ENCODE data around the gene GLOD5.

Gene GLOD5

DNA sequence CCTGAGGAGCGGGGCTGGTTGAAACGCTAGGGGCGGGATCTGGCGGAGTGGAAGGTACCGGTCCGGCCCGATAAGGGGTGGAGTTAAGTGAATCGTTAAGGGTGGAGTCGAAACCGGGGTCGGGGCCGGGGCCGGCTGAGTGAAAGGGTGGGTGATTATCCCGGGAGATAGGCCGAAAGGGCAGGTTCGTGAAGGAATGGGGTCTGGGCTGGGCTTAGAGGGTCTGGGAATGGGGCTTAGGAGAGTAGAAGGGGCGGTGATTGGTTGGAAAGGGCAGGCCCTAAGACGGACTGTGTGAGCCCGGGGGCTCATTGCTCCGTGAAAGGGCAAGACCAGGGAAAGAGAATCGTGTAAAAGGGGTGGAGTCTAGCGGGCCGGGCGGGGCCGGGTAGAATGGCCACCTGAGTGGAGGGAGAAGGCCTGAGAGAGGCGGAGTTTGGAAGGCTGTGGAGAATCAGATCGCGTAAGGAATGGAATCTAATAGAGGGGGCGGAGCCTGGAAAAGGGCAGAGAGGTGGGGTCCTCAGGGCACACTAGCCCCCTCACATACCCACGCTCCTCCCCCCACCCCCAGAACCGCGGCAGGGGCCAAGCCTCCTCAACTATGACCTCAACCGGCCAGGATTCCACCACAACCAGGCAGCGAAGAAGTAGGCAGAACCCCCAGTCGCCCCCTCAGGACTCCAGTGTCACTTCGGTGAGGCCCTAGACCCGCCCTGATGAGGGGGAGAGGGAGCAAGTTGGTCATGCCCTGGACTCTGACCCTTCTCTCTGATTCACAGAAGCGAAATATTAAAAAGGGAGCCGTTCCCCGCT, 40.8 kb downstream of the GLOD5 start:
- intact Hi-C loops (cut with DNase I; ENCODE audit: low total_unique reads) = loop anchor here (5.0 kb wide), 1 partner anchor 65 kb away; no protein-coding TSS in a partner anchor
- Histone ChIP-seq H3K27me3 (no peaks in the 10 kb centered on the region), H3K4me3 (peak overlapping the region; percentile 58 to 62), H3K9me3 (no peaks in the 10 kb centered on the region), H3K27ac (peak overlapping the region; percentile 93 to 95), H3K36me3 (peaks cover 0 to 12% (median 0%) of the 10 kb centered on the region in 3 donors), H3K4me1 (peaks cover 0 to 8% (median 0%) of the 10 kb centered on the region in 4 donors)
- TF ChIP-seq, protein P1, sequence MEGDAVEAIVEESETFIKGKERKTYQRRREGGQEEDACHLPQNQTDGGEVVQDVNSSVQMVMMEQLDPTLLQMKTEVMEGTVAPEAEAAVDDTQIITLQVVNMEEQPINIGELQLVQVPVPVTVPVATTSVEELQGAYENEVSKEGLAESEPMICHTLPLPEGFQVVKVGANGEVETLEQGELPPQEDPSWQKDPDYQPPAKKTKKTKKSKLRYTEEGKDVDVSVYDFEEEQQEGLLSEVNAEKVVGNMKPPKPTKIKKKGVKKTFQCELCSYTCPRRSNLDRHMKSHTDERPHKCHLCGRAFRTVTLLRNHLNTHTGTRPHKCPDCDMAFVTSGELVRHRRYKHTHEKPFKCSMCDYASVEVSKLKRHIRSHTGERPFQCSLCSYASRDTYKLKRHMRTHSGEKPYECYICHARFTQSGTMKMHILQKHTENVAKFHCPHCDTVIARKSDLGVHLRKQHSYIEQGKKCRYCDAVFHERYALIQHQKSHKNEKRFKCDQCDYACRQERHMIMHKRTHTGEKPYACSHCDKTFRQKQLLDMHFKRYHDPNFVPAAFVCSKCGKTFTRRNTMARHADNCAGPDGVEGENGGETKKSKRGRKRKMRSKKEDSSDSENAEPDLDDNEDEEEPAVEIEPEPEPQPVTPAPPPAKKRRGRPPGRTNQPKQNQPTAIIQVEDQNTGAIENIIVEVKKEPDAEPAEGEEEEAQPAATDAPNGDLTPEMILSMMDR (IDR thresholded peaks at IDR 0.05) = peak in 1 of 2 experiments; percentile 11
- peak; percentile 88 to 94 for DNase-seq

DNA sequence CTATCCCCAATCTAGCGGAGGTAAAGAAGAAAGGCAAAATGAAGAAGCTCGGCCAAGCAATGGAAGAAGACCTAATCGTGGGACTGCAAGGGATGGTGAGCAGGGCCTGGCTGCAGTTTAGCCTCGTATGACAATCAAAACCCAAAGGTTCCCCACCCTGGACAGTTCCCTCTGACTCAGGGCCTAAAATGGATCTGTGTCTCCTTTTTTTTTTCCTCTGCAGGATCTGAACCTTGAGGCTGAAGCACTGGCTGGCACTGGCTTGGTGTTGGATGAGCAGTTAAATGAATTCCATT, 41.3 kb downstream of the GLOD5 start:
- Histone ChIP-seq H3K4me3 (peak overlapping the region; percentile 58 to 62), H3K9me3 (no peaks in the 10 kb centered on the region), H3K36me3 (peaks cover 0 to 16% (median 0%) of the 10 kb centered on the region in 3 donors), H3K27me3 (no peaks in the 10 kb centered on the region), H3K4me1 (peaks cover 0 to 8% (median 0%) of the 10 kb centered on the region in 4 donors), H3K27ac (peak overlapping the region; percentile 93 to 95)
- intact Hi-C loops (cut with DNase I; ENCODE audit: low total_unique reads) = loop anchor here (5.0 kb wide), 1 partner anchor 66 kb away; no protein-coding TSS in a partner anchor
- DNase-seq = no peak
- TF ChIP-seq, protein P1 (IDR thresholded peaks at IDR 0.05) = no peak

DNA sequence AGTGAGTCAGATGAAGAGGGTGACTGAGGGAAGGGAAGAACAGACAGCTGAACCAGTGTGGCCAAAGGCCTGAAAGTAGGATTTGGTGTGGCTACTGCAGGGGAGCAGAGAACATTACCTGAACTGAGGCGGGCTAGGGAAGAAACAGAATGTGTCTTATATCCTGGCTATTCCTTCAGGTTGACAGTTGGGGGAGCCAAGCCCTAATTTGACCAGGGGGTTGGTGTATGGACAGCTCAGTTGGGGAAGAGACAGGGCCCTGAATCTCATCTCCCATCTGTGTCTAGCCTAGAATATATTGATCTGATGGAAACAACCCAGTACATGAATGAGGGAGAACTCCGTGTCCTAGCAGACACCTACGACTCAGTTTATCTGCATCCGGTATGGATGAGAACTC, 44.5 kb downstream of the GLOD5 start:
- Histone ChIP-seq H3K27me3 (no peaks in the 10 kb centered on the region), H3K9me3 (no peaks in the 10 kb centered on the region), H3K4me1 (peaks cover 0 to 8% (median 0%) of the 10 kb centered on the region in 4 donors), H3K36me3 (peaks cover 0 to 27% (median 4%) of the 10 kb centered on the region in 3 donors), H3K4me3 (no peak overlapping the region), H3K27ac (no peak overlapping the region)
- no peak for DNase-seq
- TF ChIP-seq, protein P1 (IDR thresholded peaks at IDR 0.05) = no peak
- intact Hi-C loops (cut with DNase I; ENCODE audit: low total_unique reads) = no loop called here

DNA sequence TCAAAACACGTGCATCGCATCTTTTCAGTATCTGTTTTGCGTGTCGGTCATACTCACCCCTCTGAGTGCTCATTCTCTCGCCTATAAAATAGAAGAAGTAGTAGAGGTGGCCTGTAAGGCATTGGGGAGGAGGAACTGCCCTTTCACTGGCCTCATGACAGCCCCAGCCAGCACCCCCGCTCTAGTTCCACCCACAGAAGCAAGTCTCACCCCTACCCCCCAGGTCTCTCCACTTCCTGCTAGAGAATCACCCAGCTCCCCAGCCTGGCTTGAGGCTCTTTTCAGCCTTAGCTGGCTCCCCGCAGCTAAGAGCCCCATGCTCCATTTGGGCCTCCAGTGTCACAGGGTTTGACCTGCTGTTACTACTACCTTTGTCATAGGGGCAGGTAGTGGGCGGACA, 52.1 kb downstream of the GLOD5 start:
- no peaks in the 10 kb centered on the region for H3K4me1 ChIP-seq
- H3K9me3 ChIP-seq = no peaks in the 10 kb centered on the region
- no peak overlapping the region for H3K27ac ChIP-seq
- intact Hi-C loops (cut with DNase I; ENCODE audit: low total_unique reads) = no loop called here
- no peak for DNase-seq
- H3K27me3 ChIP-seq = no peaks in the 10 kb centered on the region
- TF ChIP-seq, protein P1 (IDR thresholded peaks at IDR 0.05) = no peak
- H3K36me3 ChIP-seq = peaks cover 17 to 55% (median 50%) of the 10 kb centered on the region in 3 donors
- no peak overlapping the region for H3K4me3 ChIP-seq

DNA sequence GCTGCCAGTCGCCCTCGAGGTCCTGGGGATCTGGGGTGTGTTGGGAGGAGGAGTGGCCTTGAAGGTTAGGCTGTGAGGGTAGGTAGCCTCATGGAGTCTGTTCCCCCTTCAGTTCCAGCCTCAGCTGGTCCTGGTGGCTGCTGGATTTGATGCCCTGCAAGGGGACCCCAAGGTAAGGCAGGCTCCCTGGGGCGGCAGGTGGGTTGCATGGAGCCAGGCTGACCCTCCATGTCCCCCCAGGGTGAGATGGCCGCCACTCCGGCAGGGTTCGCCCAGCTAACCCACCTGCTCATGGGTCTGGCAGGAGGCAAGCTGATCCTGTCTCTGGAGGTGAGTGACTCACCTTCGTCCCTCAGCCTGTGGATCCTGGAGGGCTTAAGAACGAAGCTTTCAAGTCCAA, 53.2 kb downstream of the GLOD5 start:
- intact Hi-C loops (cut with DNase I; ENCODE audit: low total_unique reads) = no loop called here
- TF ChIP-seq, protein P1 (IDR thresholded peaks at IDR 0.05) = no peak
- no peak overlapping the region for H3K4me3 ChIP-seq
- H3K27me3 ChIP-seq = no peaks in the 10 kb centered on the region
- peaks cover 17 to 60% (median 50%) of the 10 kb centered on the region in 3 donors for H3K36me3 ChIP-seq
- H3K27ac ChIP-seq = no peak overlapping the region
- H3K4me1 ChIP-seq = no peaks in the 10 kb centered on the region
- H3K9me3 ChIP-seq = no peaks in the 10 kb centered on the region
- DNase-seq = no peak

All from tibial artery (tissue), 4 donors.